ENCODE data around the gene TFB1M.

DNA sequence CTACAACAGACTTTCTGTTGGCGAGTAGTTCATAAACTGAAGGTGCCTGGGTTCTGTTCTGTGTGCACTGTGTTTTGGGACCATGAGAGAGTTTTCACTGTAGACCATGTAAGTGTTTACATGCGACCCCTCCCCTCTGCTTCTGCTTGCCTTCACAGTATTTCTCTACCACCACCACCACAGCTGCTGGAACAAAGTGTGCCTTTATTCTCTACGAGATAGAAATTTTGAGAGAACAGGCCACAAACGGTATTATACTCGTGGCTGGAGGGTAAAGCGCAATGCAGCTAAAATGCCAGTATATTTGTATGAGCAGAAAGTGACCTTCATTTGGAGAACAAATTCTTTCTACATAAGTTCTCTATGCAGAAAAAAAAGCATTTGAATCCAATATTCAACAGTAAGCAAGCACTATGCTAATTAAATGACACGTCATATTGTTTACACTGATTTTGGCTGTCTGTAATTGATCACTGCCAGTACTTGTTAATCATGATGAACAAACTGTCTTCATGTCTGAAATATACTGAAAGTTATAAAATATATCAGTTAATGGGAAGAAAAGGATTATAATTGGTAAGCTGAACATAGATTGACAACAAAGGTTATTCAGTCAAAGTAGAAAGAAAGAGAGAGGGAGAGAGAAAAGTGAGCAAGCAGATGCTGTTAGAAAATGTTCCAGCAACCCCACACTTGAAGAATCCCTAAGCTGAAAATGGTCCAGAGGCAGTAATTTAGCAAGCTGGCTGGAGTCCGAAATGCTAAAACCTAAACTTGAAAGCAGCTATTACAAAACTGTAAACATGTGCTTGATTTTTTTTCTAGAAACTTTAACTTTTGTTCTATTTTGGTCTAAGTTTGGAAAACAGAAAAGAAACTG lies 41.7 kb downstream of the TFB1M start:
- TF ChIP-seq, protein P1, sequence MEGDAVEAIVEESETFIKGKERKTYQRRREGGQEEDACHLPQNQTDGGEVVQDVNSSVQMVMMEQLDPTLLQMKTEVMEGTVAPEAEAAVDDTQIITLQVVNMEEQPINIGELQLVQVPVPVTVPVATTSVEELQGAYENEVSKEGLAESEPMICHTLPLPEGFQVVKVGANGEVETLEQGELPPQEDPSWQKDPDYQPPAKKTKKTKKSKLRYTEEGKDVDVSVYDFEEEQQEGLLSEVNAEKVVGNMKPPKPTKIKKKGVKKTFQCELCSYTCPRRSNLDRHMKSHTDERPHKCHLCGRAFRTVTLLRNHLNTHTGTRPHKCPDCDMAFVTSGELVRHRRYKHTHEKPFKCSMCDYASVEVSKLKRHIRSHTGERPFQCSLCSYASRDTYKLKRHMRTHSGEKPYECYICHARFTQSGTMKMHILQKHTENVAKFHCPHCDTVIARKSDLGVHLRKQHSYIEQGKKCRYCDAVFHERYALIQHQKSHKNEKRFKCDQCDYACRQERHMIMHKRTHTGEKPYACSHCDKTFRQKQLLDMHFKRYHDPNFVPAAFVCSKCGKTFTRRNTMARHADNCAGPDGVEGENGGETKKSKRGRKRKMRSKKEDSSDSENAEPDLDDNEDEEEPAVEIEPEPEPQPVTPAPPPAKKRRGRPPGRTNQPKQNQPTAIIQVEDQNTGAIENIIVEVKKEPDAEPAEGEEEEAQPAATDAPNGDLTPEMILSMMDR (conservative IDR thresholded peaks at IDR 0.05 in 1 of 2, IDR thresholded peaks at IDR 0.05 in 1 of 2; ENCODE audit: low read depth in 1 of 2, low read length in 2 of 2) = no peak
- no peak for TF ChIP-seq EZH2 (IDR thresholded peaks at IDR 0.05; ENCODE audit: low read length, missing control alignments)
